AG04450 (cell line): ENCODE measurements around the gene IQGAP3. TPM values are rescaled to one million over a fixed set of nuclear protein-coding genes. Genes with fewer than 3 reads are reported as not detected.

ENCODE experiments used
- CTCF ChIA-PET: fragments of 300-600, 350-600 bp; formaldehyde crosslinking; extraction: SDS; loops from one replicate; lab custom pipeline; 2022; ENCODE audit warnings: antibody characterized with exemption, inconsistent platforms; lab: Charles Lee
- POLR2A ChIA-PET: fragments of 350-600 bp; formaldehyde crosslinking; extraction: SDS; loops from one replicate; lab custom pipeline; 2021; ENCODE audit warnings: antibody characterized with exemption, inconsistent platforms; lab: Yijun Ruan, JAX
- DNase-seq: peaks from one replicate; pipeline ENCODE4 v3.0.0-alpha.2; 2011; ENCODE audit warnings: low read depth, low spot score
- H3K27ac ChIP-seq: one replicate; pipeline ENCODE4 v1.5.1; 2012; ENCODE audit warnings: low read depth, low read length, control low read depth
- H3K27me3 ChIP-seq: one replicate; pipeline ENCODE4 v1.6.0; 2012; ENCODE audit warnings: low read length; ENCODE audit not compliant: control insufficient read depth, insufficient read depth
- H3K4me3 ChIP-seq: 2 replicates; pipeline ENCODE4 v1.5.1; 2011; ENCODE audit warnings: mild to moderate bottlenecking, low read depth, low read length, control low read depth
- H3K9me3 ChIP-seq: 2 replicates; pipeline ENCODE4 v1.5.1; 2012; ENCODE audit warnings: low read length; ENCODE audit not compliant: control insufficient read depth, insufficient read depth
- CTCF ChIP-seq: IDR thresholded peaks from 2 replicates; pipeline ENCODE4 v1.5.1; 2011; ENCODE audit warnings: low read depth, low read length, control low read depth, inconsistent platforms
- polyA plus RNA-seq: library from polyadenylated mRNA; depleted of rRNA; stranded (reverse); fragments of >200 nt; gene quantifications from 2 replicates; pipeline ENCODE4 v1.2.3, GENCODE V29; 2011

IQGAP3 gene
- polyA plus RNA-seq, 1 experiment, result 6.3 TPM

DNA sequence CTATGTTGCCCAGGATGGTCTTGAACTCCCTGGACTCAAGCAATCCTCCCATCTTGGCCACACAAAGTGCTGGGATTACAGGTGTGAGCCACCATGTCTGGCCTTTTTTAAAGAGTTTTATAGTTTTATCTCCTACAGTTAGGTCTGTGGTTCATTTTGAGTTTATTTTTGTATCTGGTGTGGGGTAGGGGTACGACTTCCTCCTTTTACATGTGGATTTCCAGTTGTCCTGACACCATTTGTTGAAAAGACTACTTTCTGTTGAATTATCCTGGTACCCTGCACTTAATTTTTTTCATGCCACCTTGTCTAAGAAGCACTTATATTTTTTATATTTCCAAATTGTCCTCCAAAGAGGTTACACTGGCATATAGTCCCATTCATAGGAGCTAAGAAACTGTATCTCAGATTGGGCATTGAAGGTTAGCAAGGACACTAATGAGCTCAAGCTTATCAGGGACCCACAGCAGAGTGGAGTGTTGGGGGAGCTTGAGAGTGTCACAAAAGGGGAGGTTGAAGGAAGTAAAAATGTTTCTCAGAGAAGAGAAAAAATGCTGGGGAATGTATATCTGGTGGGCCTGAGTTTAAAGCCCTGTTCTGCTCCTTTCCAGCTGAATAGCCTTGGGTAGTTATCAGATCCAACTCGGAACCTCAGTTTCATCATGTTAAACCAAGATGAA, 48.4 kb downstream of the IQGAP3 start:
- no peak overlapping the region for H3K27ac ChIP-seq
- CTCF ChIA-PET, result interaction anchor here (0.6 to 1.0 kb wide), 2 partner anchors 23 to 302 kb away, joined by 3 read pairs; partner anchors contain the start of gene MEF2D
- POLR2A ChIA-PET, result interaction anchor here (0.6 kb wide), 1 partner anchor 23 kb away, joined by 4 read pairs; no protein-coding TSS in a partner anchor
- DNase-seq, result no peak
- TF ChIP-seq CTCF, result no peak
- no peak overlapping the region for H3K4me3 ChIP-seq
- H3K9me3 ChIP-seq, result no peaks in the 10 kb centered on the region
- no peaks in the 10 kb centered on the region for H3K27me3 ChIP-seq

DNA sequence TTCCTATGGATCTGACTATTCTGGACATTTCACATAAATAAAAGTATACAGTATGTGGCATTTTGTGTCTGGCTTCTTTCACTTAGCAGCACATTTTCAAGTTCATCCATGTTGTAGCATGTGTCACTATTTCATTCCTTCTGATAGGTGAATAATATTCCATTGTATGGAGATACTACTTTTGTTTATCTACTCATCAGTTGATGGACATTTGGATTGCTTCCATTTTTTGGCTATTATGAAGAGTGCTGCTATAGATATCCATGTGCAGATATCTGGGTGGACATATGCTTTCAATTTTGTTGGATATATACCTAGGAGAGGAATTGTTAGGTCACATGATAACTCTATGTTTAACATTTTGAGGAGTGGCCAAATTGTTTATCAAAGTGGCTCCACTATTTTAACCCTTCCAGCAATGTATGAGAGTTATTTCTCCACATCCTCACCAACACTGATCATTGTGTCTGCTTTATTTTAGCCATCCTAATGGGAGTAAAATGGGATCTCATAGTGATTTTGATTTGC, 49.9 kb downstream of the IQGAP3 start:
- CTCF ChIA-PET, result interaction anchor here (0.9 to 1.7 kb wide), 2 partner anchors 42 to 65 kb away, joined by 5 to 7 read pairs; no protein-coding TSS in a partner anchor

DNA sequence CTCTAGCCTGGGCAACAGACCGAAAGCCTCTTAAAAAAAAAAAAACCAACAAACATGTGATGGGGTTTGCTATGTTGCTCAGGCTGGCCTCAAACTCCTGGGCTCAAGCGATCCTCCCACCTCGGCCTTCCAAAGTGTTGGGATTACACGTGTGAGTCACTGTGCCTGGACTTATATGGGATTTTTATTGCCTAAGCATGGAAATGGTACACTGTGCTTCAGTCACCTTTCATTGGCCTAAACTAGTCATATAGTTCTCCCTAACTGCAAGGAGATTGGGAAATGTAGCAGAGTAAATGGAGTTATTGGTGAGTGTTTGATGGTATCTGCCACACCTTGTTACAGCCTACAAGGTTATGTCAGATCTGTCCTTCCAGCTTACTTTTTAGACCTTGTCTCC, 54.6 kb downstream of the IQGAP3 start:
- ChIA-PET POLR2A (no interaction called here), CTCF (no interaction called here)
- DNase-seq, result no peak
- TF ChIP-seq CTCF, result no peak
- Histone ChIP-seq H3K27me3 (no peaks in the 10 kb centered on the region), H3K27ac (no peak overlapping the region), H3K9me3 (no peaks in the 10 kb centered on the region), H3K4me3 (no peak overlapping the region)

More for the DNA sequence above, 49.9 kb downstream of the IQGAP3 start:
- Histone ChIP-seq H3K27me3 (no peaks in the 10 kb centered on the region), H3K9me3 (no peaks in the 10 kb centered on the region), H3K4me3 (no peak overlapping the region), H3K27ac (no peak overlapping the region)
- POLR2A ChIA-PET, result no interaction called here
- no peak for TF ChIP-seq CTCF
- DNase-seq, result no peak

- ChIA-PET CTCF (interaction anchor here (0.7 to 1.0 kb wide), 2 partner anchors 131 to 209 kb away, joined by 3 to 6 read pairs; no protein-coding TSS in a partner anchor), POLR2A (no interaction called here)
- H3K27ac ChIP-seq, result no peak overlapping the region
- no peak for TF ChIP-seq CTCF
- DNase-seq, result no peak
- no peaks in the 10 kb centered on the region for H3K27me3 ChIP-seq
- no peaks in the 10 kb centered on the region for H3K9me3 ChIP-seq
- H3K4me3 ChIP-seq, result no peak overlapping the region
Measured at GRCh38 chr1:156516821-156517220, 55.5 kb downstream of the IQGAP3 start.

DNA sequence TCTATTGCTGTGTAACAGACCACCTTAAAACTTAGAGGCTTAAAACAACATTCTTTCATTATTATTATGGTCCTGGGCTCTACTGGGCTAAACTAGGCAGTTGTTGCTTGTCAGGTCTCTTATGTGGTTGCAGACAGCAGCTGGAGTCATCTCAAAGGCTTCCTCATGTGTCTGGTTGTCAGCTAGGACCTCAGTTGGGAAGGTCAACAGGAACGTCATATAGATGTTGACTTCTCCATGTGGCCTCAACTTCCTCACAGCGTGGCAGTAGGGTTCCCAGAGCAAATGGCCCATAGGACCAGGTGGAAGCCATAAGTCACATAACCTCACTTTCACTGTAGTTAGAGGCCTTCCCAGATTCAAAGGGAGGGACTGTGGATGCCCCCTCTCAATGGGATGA, 56.4 kb downstream of the IQGAP3 start:
- ChIA-PET CTCF (interaction anchor here (0.5 kb wide), 1 partner anchor 291 kb away, joined by 3 read pairs; no protein-coding TSS in a partner anchor), POLR2A (no interaction called here)

More for the DNA sequence above, 56.4 kb downstream of the IQGAP3 start:
- Histone ChIP-seq H3K9me3 (no peaks in the 10 kb centered on the region), H3K4me3 (no peak overlapping the region), H3K27me3 (no peaks in the 10 kb centered on the region), H3K27ac (no peak overlapping the region)
- no peak for TF ChIP-seq CTCF
- no peak for DNase-seq
